NCI-H187 (cell line): ENCODE data around the gene HPCAL1.
A peak's percentile ranks its signal among the peaks of the same experiment; 100 is the strongest.

ENCODE experiments used
- DNase-seq, 2 experiments: peaks; one replicate each; lab custom pipeline; 2025; lab: John Stamatoyannopoulos, UW

The HPCAL1 gene

GRCh38 chr2:10355471-10356438 is 53.1 kb downstream of the HPCAL1 start:
- peak; percentile 77 to 87 for DNase-seq

GRCh38 chr2:10356439-10356811 is 53.7 kb downstream of the HPCAL1 start:
- DNase-seq: no peak

GRCh38 chr2:10357193-10358169 is 54.8 kb downstream of the HPCAL1 start:
- no peak for DNase-seq

GRCh38 chr2:10359246-10359645 is 56.5 kb downstream of the HPCAL1 start:
- DNase-seq: no peak

- no peak for DNase-seq
Measured at GRCh38 chr2:10359731-10360329, 57.1 kb downstream of the HPCAL1 start.

- DNase-seq: no peak
Measured at GRCh38 chr2:10360460-10360849, 57.8 kb downstream of the HPCAL1 start.

- DNase-seq: no peak
Measured at GRCh38 chr2:10360850-10361588, 58.3 kb downstream of the HPCAL1 start.

GRCh38 chr2:10362096-10362897 is 59.6 kb downstream of the HPCAL1 start:
- DNase-seq: no peak

- DNase-seq: no peak
Measured at GRCh38 chr2:10362898-10363454, 60.3 kb downstream of the HPCAL1 start.

GRCh38 chr2:10363861-10364610 is 61.3 kb downstream of the HPCAL1 start:
- no peak for DNase-seq

- DNase-seq: no peak
Measured at GRCh38 chr2:10365412-10365811, 62.7 kb downstream of the HPCAL1 start.

GRCh38 chr2:10366601-10367270 is 64.0 kb downstream of the HPCAL1 start:
- DNase-seq: no peak

- no peak for DNase-seq
Measured at GRCh38 chr2:10367472-10368439, 65.1 kb downstream of the HPCAL1 start.

- DNase-seq: no peak
Measured at GRCh38 chr2:10368491-10369231, 66.0 kb downstream of the HPCAL1 start.

- DNase-seq: no peak
Measured at GRCh38 chr2:10369269-10370255, 66.9 kb downstream of the HPCAL1 start.

- DNase-seq: no peak
Measured at GRCh38 chr2:10370390-10370789, 67.7 kb downstream of the HPCAL1 start.
